Thoracic aorta (tissue), 2 donors: Measurements from ENCODE around the gene CHRNG. TPM values are rescaled to one million over a fixed set of nuclear protein-coding genes. Genes with fewer than 3 reads are reported as not detected.

ENCODE experiments used
- ATAC-seq: fragments of 150-250 bp; one replicate; pipeline ENCODE4 v1.8.0; 2017; ENCODE audit warnings: low read depth; ENCODE audit not compliant: insufficient number of reproducible peaks, low FRiP score
- DNase-seq: peaks from one replicate; pipeline ENCODE4 v3.0.0-alpha.2; 2020; ENCODE audit warnings: low spot score
- H3K27ac ChIP-seq, 2 donors: fragments of 200-600 bp; sonication (generic); 1 replicate in 1 of 2; 2 replicates in 1 of 2; pipeline ENCODE4 v1.5.1; 2016; ENCODE audit warnings: mild to moderate bottlenecking in 2 of 2, moderate library complexity in 2 of 2
- H3K27me3 ChIP-seq: fragments of 200-600 bp; sonication (generic); replicated peaks from 2 replicates; pipeline ENCODE4 v1.6.0; 2016; ENCODE audit warnings: mild to moderate bottlenecking; ENCODE audit not compliant: insufficient read depth
- H3K36me3 ChIP-seq: fragments of 200-600 bp; sonication (generic); one replicate; pipeline ENCODE4 v1.5.1; 2016
- H3K4me1 ChIP-seq, 2 donors: fragments of 200-600 bp; sonication (generic); 1 replicate in 1 of 2; 2 replicates in 1 of 2; pipeline versions ENCODE4 v1.5.1 to v1.6.0; 2016; ENCODE audit warnings: low read depth in 2 of 2, mild to moderate bottlenecking in 1 of 2; ENCODE audit not compliant: control insufficient read depth in 1 of 2
- H3K4me3 ChIP-seq: fragments of 200-600 bp; sonication (generic); 2 replicates; pipeline ENCODE4 v1.5.1; 2016; ENCODE audit warnings: mild to moderate bottlenecking
- H3K9me3 ChIP-seq: fragments of 200-600 bp; sonication (generic); 2 replicates; pipeline ENCODE4 v1.5.1; 2016
- CTCF ChIP-seq: fragments of 200-600 bp; sonication (generic); IDR thresholded peaks from one replicate; pipeline ENCODE4 v1.5.1; 2019; ENCODE audit warnings: antibody characterized with exemption
- total RNA-seq, 2 donors: library from RNA; depleted of rRNA; stranded (reverse); fragments of >200 nt; gene quantifications; one replicate each; pipeline versions ENCODE4 v1.1.0 to v1.2.3, GENCODE V29; 2016

CHRNG gene
- total RNA-seq, 2 donors from 2014 or later: not detected

- DNase-seq (no peak), ATAC-seq (no peak)
- Histone ChIP-seq H3K9me3 (no peaks in the 10 kb centered on the region), H3K4me3 (no peak overlapping the region), H3K36me3 (no peaks in the 10 kb centered on the region), H3K27me3 (no peaks in the 10 kb centered on the region), H3K27ac (no peak overlapping the region), H3K4me1 (peaks cover 0 to under 1% of the 10 kb centered on the region in 2 donors)
- TF ChIP-seq CTCF: no peak
These were observed 42.1 kb upstream of the CHRNG start for GRCh38 chr2:232497348-232497747.

GRCh38 chr2:232498452-232498851 is 41.0 kb upstream of the CHRNG start:
- no peak for ATAC-seq

GRCh38 chr2:232501331-232501771 is 38.1 kb upstream of the CHRNG start:
- peaks cover 7 to 16% of the 10 kb centered on the region in 2 donors for H3K4me1 ChIP-seq
- no peak for DNase-seq
- H3K36me3 ChIP-seq: no peaks in the 10 kb centered on the region
- H3K27me3 ChIP-seq: no peaks in the 10 kb centered on the region
- no peak overlapping the region for H3K4me3 ChIP-seq
- no peak overlapping the region for H3K27ac ChIP-seq
- no peak for ATAC-seq
- no peaks in the 10 kb centered on the region for H3K9me3 ChIP-seq
- TF ChIP-seq CTCF: no peak

More at GRCh38 chr2:232498452-232498851, 41.0 kb upstream of the CHRNG start:
- Histone ChIP-seq H3K4me1 (peaks cover 3 to 10% of the 10 kb centered on the region in 2 donors), H3K4me3 (no peak overlapping the region), H3K9me3 (no peaks in the 10 kb centered on the region), H3K27ac (no peak overlapping the region), H3K27me3 (no peaks in the 10 kb centered on the region), H3K36me3 (no peaks in the 10 kb centered on the region)
- DNase-seq: no peak
- TF ChIP-seq CTCF: no peak

- no peak for ATAC-seq
- Histone ChIP-seq H3K4me1 (peaks cover 7 to 16% of the 10 kb centered on the region in 2 donors), H3K27ac (no peak overlapping the region), H3K27me3 (no peaks in the 10 kb centered on the region), H3K36me3 (no peaks in the 10 kb centered on the region), H3K9me3 (no peaks in the 10 kb centered on the region), H3K4me3 (no peak overlapping the region)
- no peak for DNase-seq
- TF ChIP-seq CTCF: no peak
These were observed 37.6 kb upstream of the CHRNG start for GRCh38 chr2:232501794-232502390.

GRCh38 chr2:232502511-232502910 is 37.0 kb upstream of the CHRNG start:
- Histone ChIP-seq H3K36me3 (no peaks in the 10 kb centered on the region), H3K9me3 (no peaks in the 10 kb centered on the region), H3K27me3 (no peaks in the 10 kb centered on the region), H3K4me1 (peaks cover 7 to 16% of the 10 kb centered on the region in 2 donors), H3K27ac (no peak overlapping the region), H3K4me3 (peak overlapping the region; percentile 73)
- DNase-seq: no peak
- no peak for TF ChIP-seq CTCF
- ATAC-seq: no peak
